Measurements from ENCODE around the gene SETDB2.

GRCh38 chr13:49399801-49400472, 44.1 kb upstream of the SETDB2 start:
- TF ChIP-seq POLR2AphosphoS5 (IDR thresholded peaks at IDR 0.05; ENCODE audit: borderline replicate concordance, low read depth, low read length) (no peak), EZH2 (IDR thresholded peaks at IDR 0.05) (no peak), FOXP2 (optimal IDR thresholded peaks at IDR 0.05; ENCODE audit: control extremely low read depth, extremely low read length, insufficient read depth) (no peak)
